IPS DF 19.7 (cell line): ENCODE measurements around the gene RWDD2A.

Source experiments
- DNase-seq: peaks from one replicate; pipeline ENCODE4 v3.0.0-alpha.2; 2013; ENCODE audit warnings: low read depth, low spot score

RWDD2A gene

GRCh38 chr6:83198486-83199172 is 5.5 kb downstream of the RWDD2A start:
- DNase-seq = no peak

GRCh38 chr6:83199173-83199862 is 6.2 kb downstream of the RWDD2A start:
- no peak for DNase-seq

- DNase-seq = no peak
These were observed 6.7 kb downstream of the RWDD2A start for GRCh38 chr6:83199863-83200225.

GRCh38 chr6:83202031-83202430 is 8.9 kb downstream of the RWDD2A start:
- no peak for DNase-seq

- peak; percentile 23 for DNase-seq
These were observed 22.2 kb downstream of the RWDD2A start for GRCh38 chr6:83215131-83216047.

GRCh38 chr6:83216806-83217205 is 23.6 kb downstream of the RWDD2A start:
- no peak for DNase-seq

- no peak for DNase-seq
These were observed 25.5 kb downstream of the RWDD2A start for GRCh38 chr6:83218646-83219045.

- no peak for DNase-seq
These were observed 27.0 kb downstream of the RWDD2A start for GRCh38 chr6:83220121-83220520.

- DNase-seq = no peak
These were observed 28.1 kb downstream of the RWDD2A start for GRCh38 chr6:83221276-83221675.

- DNase-seq = no peak
These were observed 28.8 kb downstream of the RWDD2A start for GRCh38 chr6:83221889-83222479.

GRCh38 chr6:83226517-83226916 is 33.4 kb downstream of the RWDD2A start:
- DNase-seq = no peak

GRCh38 chr6:83231146-83231545 is 38.0 kb downstream of the RWDD2A start:
- DNase-seq = no peak

GRCh38 chr6:83247471-83247870 is 54.3 kb downstream of the RWDD2A start:
- DNase-seq = no peak
